ENCODE data around the gene OR10K2.

OR10K2 gene

DNA sequence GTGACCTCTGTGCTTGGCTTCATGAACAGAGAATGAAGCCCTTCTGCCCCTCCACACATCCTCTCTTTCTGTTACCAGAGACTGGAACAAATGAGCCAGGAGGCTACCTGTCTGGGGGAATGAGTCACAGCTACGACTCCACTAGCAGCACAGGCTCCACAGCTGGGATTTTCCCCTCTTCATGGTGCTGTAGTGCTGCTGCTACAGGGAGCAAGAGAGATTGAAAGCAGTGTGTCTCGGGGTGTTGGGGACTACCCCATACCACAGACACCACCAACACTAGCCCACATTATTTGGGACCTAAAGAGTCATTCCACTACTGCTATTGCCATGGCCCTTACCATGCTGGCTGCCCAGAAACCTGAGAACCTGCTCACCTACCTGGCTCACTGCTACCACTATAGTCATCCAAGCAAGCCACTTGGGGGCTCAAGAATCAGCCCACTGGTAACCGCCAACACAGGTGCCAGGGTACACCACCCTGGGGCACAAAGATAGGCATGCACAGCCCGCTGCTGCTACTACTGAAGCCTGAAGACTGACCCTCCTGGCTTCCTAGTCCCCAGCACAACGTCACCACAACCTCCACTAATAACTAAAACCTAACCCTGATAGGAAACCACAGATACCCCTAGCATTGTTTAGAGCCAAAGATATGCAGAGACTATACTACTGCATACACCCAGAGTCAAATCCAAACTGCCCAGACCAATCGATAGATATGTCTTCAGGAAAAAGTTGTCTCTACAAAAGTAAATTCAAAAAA lies 54.7 kb downstream of the OR10K2 start:
- H3K4me3 ChIP-seq (ENCODE audit: low read depth, low read length), result no peak overlapping the region
- DNase-seq (ENCODE audit: low read depth), result peak; percentile 24
- TF ChIP-seq, protein P1, sequence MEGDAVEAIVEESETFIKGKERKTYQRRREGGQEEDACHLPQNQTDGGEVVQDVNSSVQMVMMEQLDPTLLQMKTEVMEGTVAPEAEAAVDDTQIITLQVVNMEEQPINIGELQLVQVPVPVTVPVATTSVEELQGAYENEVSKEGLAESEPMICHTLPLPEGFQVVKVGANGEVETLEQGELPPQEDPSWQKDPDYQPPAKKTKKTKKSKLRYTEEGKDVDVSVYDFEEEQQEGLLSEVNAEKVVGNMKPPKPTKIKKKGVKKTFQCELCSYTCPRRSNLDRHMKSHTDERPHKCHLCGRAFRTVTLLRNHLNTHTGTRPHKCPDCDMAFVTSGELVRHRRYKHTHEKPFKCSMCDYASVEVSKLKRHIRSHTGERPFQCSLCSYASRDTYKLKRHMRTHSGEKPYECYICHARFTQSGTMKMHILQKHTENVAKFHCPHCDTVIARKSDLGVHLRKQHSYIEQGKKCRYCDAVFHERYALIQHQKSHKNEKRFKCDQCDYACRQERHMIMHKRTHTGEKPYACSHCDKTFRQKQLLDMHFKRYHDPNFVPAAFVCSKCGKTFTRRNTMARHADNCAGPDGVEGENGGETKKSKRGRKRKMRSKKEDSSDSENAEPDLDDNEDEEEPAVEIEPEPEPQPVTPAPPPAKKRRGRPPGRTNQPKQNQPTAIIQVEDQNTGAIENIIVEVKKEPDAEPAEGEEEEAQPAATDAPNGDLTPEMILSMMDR (IDR thresholded peaks at IDR 0.05; ENCODE audit: low read depth, low read length, missing control alignments), result no peak
